Gastrocnemius medialis (tissue), 4 donors: ENCODE results near the gene HNRNPA3.

Source experiments
- POLR2A ChIP-seq, 2 donors: fragments of 450-650 bp; IDR thresholded peaks; one replicate each; pipeline ENCODE4 v1.6.1; 2017; ENCODE audit warnings: antibody characterized with exemption in 2 of 2, mild to moderate bottlenecking in 2 of 2, moderate library complexity in 2 of 2
- TF ChIP-seq, protein P1 (sequence below), 5 experiments: fragments of 450-650 bp in 3 of 5; fragments of 200-600 bp in 2 of 5; sonication (generic) in 2 of 5; IDR thresholded peaks in 4 of 5; conservative IDR thresholded peaks in 1 of 5; 1 replicate in 4 of 5; 2 replicates in 1 of 5; pipeline ENCODE4 v1.5.1; 2016 to 2019; ENCODE audit warnings: antibody characterized with exemption in 5 of 5, mild to moderate bottlenecking in 3 of 5, moderate library complexity in 3 of 5

DNA sequence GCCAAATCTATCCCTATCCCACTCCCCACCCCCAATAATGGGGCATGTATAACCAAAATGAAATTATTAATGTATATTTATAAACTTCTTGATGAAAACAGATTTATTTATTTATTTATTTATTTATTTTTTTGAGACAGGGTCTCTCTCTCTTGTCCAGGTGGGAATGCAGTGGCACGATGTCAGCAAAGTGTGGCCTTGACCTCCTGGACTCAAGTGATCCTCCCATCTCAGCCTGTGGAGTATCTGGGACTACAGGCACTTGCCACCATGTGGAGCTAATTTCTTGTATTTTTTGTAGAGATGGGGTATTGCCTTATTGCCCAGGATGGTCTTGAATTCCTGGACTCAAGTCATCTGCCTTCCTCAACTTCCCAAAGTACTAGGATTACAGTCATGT is 28.0 kb upstream of the HNRNPA3 start:
- TF ChIP-seq, protein P1, sequence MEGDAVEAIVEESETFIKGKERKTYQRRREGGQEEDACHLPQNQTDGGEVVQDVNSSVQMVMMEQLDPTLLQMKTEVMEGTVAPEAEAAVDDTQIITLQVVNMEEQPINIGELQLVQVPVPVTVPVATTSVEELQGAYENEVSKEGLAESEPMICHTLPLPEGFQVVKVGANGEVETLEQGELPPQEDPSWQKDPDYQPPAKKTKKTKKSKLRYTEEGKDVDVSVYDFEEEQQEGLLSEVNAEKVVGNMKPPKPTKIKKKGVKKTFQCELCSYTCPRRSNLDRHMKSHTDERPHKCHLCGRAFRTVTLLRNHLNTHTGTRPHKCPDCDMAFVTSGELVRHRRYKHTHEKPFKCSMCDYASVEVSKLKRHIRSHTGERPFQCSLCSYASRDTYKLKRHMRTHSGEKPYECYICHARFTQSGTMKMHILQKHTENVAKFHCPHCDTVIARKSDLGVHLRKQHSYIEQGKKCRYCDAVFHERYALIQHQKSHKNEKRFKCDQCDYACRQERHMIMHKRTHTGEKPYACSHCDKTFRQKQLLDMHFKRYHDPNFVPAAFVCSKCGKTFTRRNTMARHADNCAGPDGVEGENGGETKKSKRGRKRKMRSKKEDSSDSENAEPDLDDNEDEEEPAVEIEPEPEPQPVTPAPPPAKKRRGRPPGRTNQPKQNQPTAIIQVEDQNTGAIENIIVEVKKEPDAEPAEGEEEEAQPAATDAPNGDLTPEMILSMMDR (IDR thresholded peaks at IDR 0.05 in 4 of 5, conservative IDR thresholded peaks at IDR 0.05 in 1 of 5), result no peak
- no peak for TF ChIP-seq POLR2A (IDR thresholded peaks at IDR 0.05)
